HCT116 (cell line): ENCODE measurements around the gene ELFN2. TPM values are rescaled to one million over a fixed set of nuclear protein-coding genes. Genes with fewer than 3 reads are reported as not detected.

Experiments used
- ATAC-seq: fragments of 200-7000 bp; cut with Tn5 transposase; 2 replicates; pipeline ENCODE4 v1.9.1; 2020; ENCODE audit warnings: mild to moderate bottlenecking, moderate library complexity
- BruUV-seq: library from RNA; stranded (reverse); fragments of 400-500 nt; replicated peaks from 2 replicates; lab custom pipeline; 2021; lab: Mats Ljungman, UMichigan
- CTCF ChIA-PET: fragments of 300-600 bp; sonication (Branson Sonifier 250); formaldehyde crosslinking; loops from one replicate; lab custom pipeline; 2021; ENCODE audit warnings: antibody characterized with exemption; lab: Charles Lee
- POLR2A ChIA-PET: fragments of 300-600, 350-600 bp; sonication (Branson Sonifier 250); formaldehyde crosslinking; loops from one replicate; lab custom pipeline; 2021; ENCODE audit warnings: antibody characterized with exemption; lab: Charles Lee
- RAD21 ChIA-PET, 2 experiments: fragments of 300-600 bp; sonication (Branson Sonifier 250); formaldehyde crosslinking; loops; one replicate each; lab custom pipeline; 2023; ENCODE audit warnings: low total read pairs in 2 of 2; ENCODE audit not compliant: uncharacterized antibody in 2 of 2, unreplicated experiment in 2 of 2, low non-redundant PET in 1 of 2; lab: Charles Lee
- DNase-seq: peaks from one replicate; pipeline ENCODE4 v3.0.0-alpha.2; 2010; ENCODE audit warnings: low read depth, low spot score
- H2AFZ ChIP-seq: fragments of 200-600 bp; shearing (Covaris generic), sonication (generic); 2 replicates; pipeline ENCODE4 v1.6.1; 2017; ENCODE audit warnings: low read depth, mixed run types, mixed read lengths, antibody characterized with exemption, low read length; ENCODE audit not compliant: poor library complexity, severe bottlenecking
- H3K27ac ChIP-seq: 2 replicates; pipeline ENCODE4 v1.5.1; 2012; ENCODE audit warnings: low read depth, low read length
- H3K27me3 ChIP-seq: fragments of 200-600 bp; sonication (generic); 2 replicates; pipeline ENCODE4 v1.6.1; 2016; ENCODE audit warnings: mixed run types, low read length, mixed read lengths; ENCODE audit not compliant: insufficient read depth
- H3K36me3 ChIP-seq, 2 experiments: fragments of 200-500 bp in 1 of 2; fragments of 200-600 bp in 1 of 2; sonication (Bioruptor generic) in 1 of 2; sonication (generic) in 1 of 2; 2 replicates each; pipeline versions ENCODE4 v1.5.1 to v1.6.1; 2014 to 2016; ENCODE audit warnings: low read length in 2 of 2, inconsistent platforms in 1 of 2, mixed read lengths in 1 of 2, mixed run types in 1 of 2; ENCODE audit not compliant: insufficient read depth in 2 of 2, control insufficient read depth in 1 of 2
- H3K4me1 ChIP-seq, 2 experiments: fragments of 200-600 bp in 1 of 2; sonication (generic) in 1 of 2; 2 replicates each; pipeline versions ENCODE4 v1.5.1 to v1.6.1; 2012 to 2017; ENCODE audit warnings: low read length in 2 of 2, inconsistent platforms in 1 of 2, mild to moderate bottlenecking in 1 of 2, mixed read lengths in 1 of 2, mixed run types in 1 of 2, moderate library complexity in 1 of 2; ENCODE audit not compliant: insufficient read depth in 2 of 2, control insufficient read depth in 1 of 2
- H3K4me2 ChIP-seq: fragments of 200-600 bp; sonication (generic); 2 replicates; pipeline ENCODE4 v1.6.1; 2017; ENCODE audit warnings: mixed run types, low read length, mixed read lengths
- H3K4me3 ChIP-seq, 2 experiments: fragments of 200-600 bp in 1 of 2; sonication (generic) in 1 of 2; replicated peaks in 1 of 2; 2 replicates each; pipeline ENCODE4 v1.5.1; 2011 to 2016; ENCODE audit warnings: low read length in 2 of 2, control low read depth in 1 of 2, low read depth in 1 of 2, mild to moderate bottlenecking in 1 of 2, mixed read lengths in 1 of 2, mixed run types in 1 of 2
- H3K79me2 ChIP-seq: fragments of 200-600 bp; sonication (generic); 2 replicates; pipeline ENCODE4 v1.6.1; 2017; ENCODE audit warnings: mild to moderate bottlenecking, mixed run types, low read length, moderate library complexity, mixed read lengths; ENCODE audit not compliant: insufficient read depth
- H3K9ac ChIP-seq: fragments of 200-600 bp; sonication (generic); 2 replicates; pipeline ENCODE4 v1.6.1; 2016; ENCODE audit warnings: low read length, mixed read lengths
- H3K9me2 ChIP-seq: fragments of 200-600 bp; sonication (generic), shearing (Covaris generic); 2 replicates; pipeline ENCODE4 v1.6.1; 2017; ENCODE audit warnings: mixed run types, mild to moderate bottlenecking, moderate library complexity; ENCODE audit not compliant: insufficient read depth
- H3K9me3 ChIP-seq, 2 experiments: fragments of 200-500 bp in 1 of 2; fragments of 200-600 bp in 1 of 2; sonication (Bioruptor generic) in 1 of 2; sonication (generic) in 1 of 2; 2 replicates each; pipeline ENCODE4 v1.6.1; 2014 to 2017; ENCODE audit warnings: low read length in 2 of 2, mixed read lengths in 2 of 2, inconsistent platforms in 1 of 2, low read depth in 1 of 2, mild to moderate bottlenecking in 1 of 2, mixed run types in 1 of 2, moderate library complexity in 1 of 2; ENCODE audit not compliant: control insufficient read depth in 1 of 2, insufficient read depth in 1 of 2
- H4K20me1 ChIP-seq: fragments of 200-600 bp; sonication (generic), shearing (Covaris generic); 2 replicates; pipeline ENCODE4 v1.6.1; 2017; ENCODE audit warnings: mixed run types, mild to moderate bottlenecking, moderate library complexity; ENCODE audit not compliant: insufficient read depth
- ATF3 ChIP-seq: IDR thresholded peaks from 2 replicates; pipeline ENCODE4 v1.6.1; 2012
- CEBPB ChIP-seq: IDR thresholded peaks from 2 replicates; pipeline ENCODE4 v1.6.1; 2012; ENCODE audit warnings: low read depth
- EGR1 ChIP-seq: IDR thresholded peaks from 2 replicates; pipeline ENCODE4 v1.6.1; 2012; ENCODE audit warnings: low read depth
- EZH2 ChIP-seq: fragments of 200-600 bp; sonication (generic); IDR thresholded peaks from 2 replicates; pipeline ENCODE4 v1.6.1; 2017; ENCODE audit warnings: antibody characterized with exemption, mixed run types
- FOSL1 ChIP-seq: IDR thresholded peaks from 2 replicates; pipeline ENCODE4 v1.6.1; 2012; ENCODE audit warnings: low read depth
- JUND ChIP-seq: IDR thresholded peaks from 2 replicates; pipeline ENCODE4 v1.6.1; 2012
- POLR2A ChIP-seq: IDR thresholded peaks from 2 replicates; pipeline ENCODE4 v1.7.0; 2011; ENCODE audit warnings: borderline replicate concordance; ENCODE audit not compliant: insufficient read depth, insufficient read length; ENCODE audit errors: extremely low read depth
- POLR2AphosphoS5 ChIP-seq: IDR thresholded peaks from 2 replicates; pipeline ENCODE4 v1.6.1; 2011; ENCODE audit warnings: mild to moderate bottlenecking, low read depth, low read length, moderate library complexity
- SIN3A ChIP-seq: IDR thresholded peaks from 2 replicates; pipeline ENCODE4 v1.6.1; 2012; ENCODE audit warnings: low read depth
- YY1 ChIP-seq: IDR thresholded peaks from 2 replicates; pipeline ENCODE4 v1.6.1; 2011; ENCODE audit warnings: low read length, low read depth, moderate library complexity, mild to moderate bottlenecking; ENCODE audit not compliant: insufficient replicate concordance; ENCODE audit errors: extremely low read depth
- ZFX ChIP-seq: fragments of 450-650 bp; IDR thresholded peaks from 2 replicates; pipeline ENCODE4 v1.6.1; 2017
- ZNF274 ChIP-seq: fragments of 200-500 bp; sonication (Bioruptor generic); IDR thresholded peaks from 2 replicates; pipeline ENCODE4 v1.6.1; 2014; ENCODE audit warnings: mild to moderate bottlenecking, low read depth, low read length, inconsistent platforms
- intact Hi-C: fragments of 100-400 bp; cut with micrococcal nuclease; formaldehyde crosslinking; loops from 2 replicates; pipeline ENCODE4 v1.10.0; 2022
- total RNA-seq: library from RNA; stranded (reverse); gene quantifications from one replicate; pipeline ENCODE4 v1.2.1, GENCODE V29; 2021; ENCODE audit not compliant: unreplicated experiment
- TF ChIP-seq, protein P1 (sequence below): IDR thresholded peaks from 2 replicates; pipeline ENCODE4 v1.6.1; 2012

The ELFN2 gene
- total RNA-seq, 1 experiment from 2014 or later, result 45.4 TPM

DNA sequence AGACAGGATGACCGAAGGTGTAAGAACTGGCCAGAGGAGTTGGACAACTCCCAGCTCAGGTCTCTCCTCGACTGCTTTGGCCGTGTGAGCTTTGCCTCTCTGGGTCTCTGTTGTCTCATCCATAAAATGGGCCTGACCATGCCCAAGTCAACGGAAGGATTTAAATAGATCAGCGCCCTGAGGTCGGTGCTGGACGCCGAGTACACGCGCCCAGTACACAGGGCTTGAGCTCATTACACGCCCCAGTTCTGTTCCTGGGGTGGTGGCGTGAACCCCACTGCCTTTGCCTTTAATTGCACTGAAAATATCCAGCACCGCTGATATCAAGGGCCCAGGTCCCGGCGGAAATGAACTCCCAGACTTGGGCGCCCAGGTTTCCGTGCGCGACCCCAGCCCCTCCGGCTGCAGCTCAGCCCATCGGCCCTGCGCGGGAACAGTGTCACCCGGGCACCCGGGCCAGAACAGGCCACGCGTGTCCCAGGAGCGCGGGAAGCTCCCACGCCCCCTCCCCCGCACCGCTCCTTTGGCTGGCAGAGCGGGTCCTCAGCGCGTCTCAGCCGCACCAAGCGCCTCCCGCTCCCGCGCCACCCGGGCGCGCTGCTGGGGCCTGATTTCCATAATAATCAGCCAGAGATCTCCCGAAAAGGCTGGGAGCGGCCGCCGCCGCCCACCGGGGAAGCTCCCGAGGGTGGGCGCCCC is 102.8 kb downstream of the ELFN2 start:
- Histone ChIP-seq H3K36me3 (no peaks in the 10 kb centered on the region; a peak in 1 of 4 replicates), H3K27ac (peak overlapping the region; percentile 100), H3K4me2 (peak overlapping the region; percentile 63), H3K9me3 (no peaks in the 10 kb centered on the region), H3K79me2 (peaks cover 28% of the 10 kb centered on the region; the same call in 1 of the 2 replicates), H3K9ac (peak overlapping the region; percentile 58)
- RAD21 ChIA-PET, result no interaction called here
- intact Hi-C loops, result no loop called here
- DNase-seq, result no peak
- TF ChIP-seq CEBPB (no peak), YY1 (no peak), POLR2AphosphoS5 (no peak), EZH2 (no peak), ATF3 (no peak), ZNF274 (no peak), POLR2A (no peak), JUND (no peak), FOSL1 (no peak), ZFX (no peak), EGR1 (no peak), SIN3A (no peak)
- TF ChIP-seq, protein P1, sequence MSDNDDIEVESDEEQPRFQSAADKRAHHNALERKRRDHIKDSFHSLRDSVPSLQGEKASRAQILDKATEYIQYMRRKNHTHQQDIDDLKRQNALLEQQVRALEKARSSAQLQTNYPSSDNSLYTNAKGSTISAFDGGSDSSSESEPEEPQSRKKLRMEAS, result no peak
- TF ChIP-seq, all 23 proteins: peak for 0
- Histone ChIP-seq H3K4me3 (0 out of 4 replicates have a peak overlapping the region, but pooled peaks of 1 of the 2 experiments have one; percentile 15), H3K27me3 (no peaks in the 10 kb centered on the region), H2AFZ (no peak overlapping the region), H4K20me1 (no peaks in the 10 kb centered on the region), H3K9me2 (no peaks in the 10 kb centered on the region), H3K4me1 (peaks cover 92 to 100% of the 10 kb centered on the region in 2 experiments)
- ChIA-PET POLR2A (interaction anchor here (1.0 to 3.9 kb wide), 3 partner anchors 6 to 133 kb away, joined by 3 to 20 read pairs (median 6); no protein-coding TSS in a partner anchor), CTCF (interaction anchor here (0.8 to 3.4 kb wide), 3 partner anchors 7 to 148 kb away, joined by 4 to 13 read pairs (median 6); no protein-coding TSS in a partner anchor)
- ATAC-seq, result no peak
- BruUV-seq, result no TSS peak
